K562 (cell line): ENCODE results near the gene CAST. TPM values are rescaled to one million over a fixed set of nuclear protein-coding genes. Genes with fewer than 3 reads are reported as not detected.

ENCODE experiments used
- ARID2 ChIP-seq: fragments of 450-650 bp; IDR thresholded peaks from 2 replicates; pipeline ENCODE4 v1.6.1; 2017; ENCODE audit warnings: antibody characterized with exemption, mild to moderate bottlenecking
- CAMTA2 ChIP-seq: fragments of 250-450 bp; sonication (Bioruptor Pico); conservative IDR thresholded peaks from 2 replicates; pipeline ENCODE4 v1.5.1; 2022
- CHD1 ChIP-seq: fragments of 200-600 bp; sonication (generic); IDR thresholded peaks from one replicate; pipeline ENCODE4 v1.6.1; 2012; ENCODE audit warnings: mild to moderate bottlenecking, moderate library complexity, low read length, inconsistent platforms
- FIP1L1 ChIP-seq: fragments of 200-400 bp; formaldehyde crosslinking; IDR thresholded peaks from 2 replicates; pipeline ENCODE4 v1.6.1; 2018; ENCODE audit warnings: mild to moderate bottlenecking, low read depth, low read length; ENCODE audit not compliant: poor library complexity, severe bottlenecking
- FUS ChIP-seq: fragments of 200-400 bp; formaldehyde crosslinking; optimal IDR thresholded peaks from 2 replicates; pipeline ENCODE3; 2017; ENCODE audit warnings: low read depth, low read length
- HSF4 ChIP-seq: fragments of 250-450 bp; sonication (Bioruptor Pico); IDR thresholded peaks from 2 replicates; pipeline ENCODE4 v2.1.2; 2022; ENCODE audit warnings: mild to moderate bottlenecking, moderate library complexity, borderline replicate concordance
- IRF2 ChIP-seq: sonication (generic); formaldehyde crosslinking; IDR thresholded peaks from 2 replicates; pipeline ENCODE4 v1.8.1; 2022; ENCODE audit warnings: mild to moderate bottlenecking, missing genetic modification reagents
- KDM4B ChIP-seq, 2 experiments: fragments of 450-650 bp in 1 of 2; sonication (generic) in 1 of 2; IDR thresholded peaks; 2 replicates each; pipeline ENCODE4 v1.6.1; 2016 to 2017; ENCODE audit warnings: borderline replicate concordance in 2 of 2, antibody characterized with exemption in 1 of 2, low read depth in 1 of 2, mild to moderate bottlenecking in 1 of 2
- MED1 ChIP-seq: sonication (generic); formaldehyde crosslinking; IDR thresholded peaks from 2 replicates; pipeline ENCODE4 v1.8.1; 2023; ENCODE audit warnings: missing genetic modification reagents, borderline replicate concordance
- POLR2AphosphoS5 ChIP-seq: IDR thresholded peaks from 2 replicates; pipeline ENCODE4 v1.6.1; 2011; ENCODE audit warnings: mild to moderate bottlenecking, low read depth, low read length, moderate library complexity; ENCODE audit not compliant: control insufficient read depth, insufficient read depth
- POLR2B ChIP-seq: fragments of 450-650 bp; IDR thresholded peaks from 2 replicates; pipeline ENCODE4 v1.6.1; 2018; ENCODE audit warnings: low read depth; ENCODE audit not compliant: partially characterized antibody
- RBM17 ChIP-seq: fragments of 200-400 bp; formaldehyde crosslinking; IDR thresholded peaks from 2 replicates; pipeline ENCODE4 v1.6.1; 2017; ENCODE audit warnings: low read depth, mild to moderate bottlenecking, low read length, borderline replicate concordance
- polyA plus RNA-seq, 8 experiments: library from polyadenylated mRNA; depleted of rRNA in 4 of 8; stranded (reverse) in 5 of 8; unstranded in 3 of 8; fragments of >200 nt; fragmentation: Nextera tagmentation in 2 of 8; fragmentation: Illumina TruSeq in 1 of 8; extraction: Ambion mirVana in 2 of 8; extraction: Trizol in 1 of 8; gene quantifications; 2 replicates each; pipeline versions ENCODE4 v1.2.1 to v1.2.3, GENCODE V29; 2011 to 2014; ENCODE audit warnings: inconsistent platforms in 1 of 8, missing spikeins in 1 of 8
- total RNA-seq, 7 experiments: library from RNA; depleted of rRNA in 6 of 7; stranded (reverse); fragments of >200 nt in 6 of 7; fragmentation: Illumina TruSeq in 2 of 7; extraction: Trizol in 2 of 7; gene quantifications; 2 replicates each; pipeline versions ENCODE4 v1.2.1 to v1.2.3, GENCODE V29; 2011 to 2021; ENCODE audit warnings: low replicate concordance in 1 of 7
- TF ChIP-seq, protein P1 (sequence below): fragments of 250-450 bp; sonication (Bioruptor Pico); IDR thresholded peaks from 2 replicates; pipeline ENCODE4 v1.8.0; 2021; ENCODE audit warnings: moderate library complexity, mild to moderate bottlenecking, inconsistent platforms
- TF ChIP-seq, protein P2 (sequence below): sonication (generic); formaldehyde crosslinking; IDR thresholded peaks from 2 replicates; pipeline ENCODE4 v1.8.0; 2022; ENCODE audit warnings: missing genetic modification reagents, mild to moderate bottlenecking, borderline replicate concordance
- TF ChIP-seq, protein P3 (sequence below): fragments of 250-450 bp; sonication (Bioruptor Pico); IDR thresholded peaks from 2 replicates; pipeline ENCODE4 v1.9.0; 2021; ENCODE audit warnings: mild to moderate bottlenecking, inconsistent platforms
- TF ChIP-seq, protein P4 (sequence below): fragments of 250-450 bp; sonication (Bioruptor Pico); IDR thresholded peaks from 2 replicates; pipeline ENCODE4 v1.5.0; 2021

Gene CAST
- total and polyA plus RNA-seq, 9 of the 15 experiments (the other 6 are each of a cell fraction or from before 2014, with no cell fraction given): 55.5 to 136 (median 86.1) TPM

DNA sequence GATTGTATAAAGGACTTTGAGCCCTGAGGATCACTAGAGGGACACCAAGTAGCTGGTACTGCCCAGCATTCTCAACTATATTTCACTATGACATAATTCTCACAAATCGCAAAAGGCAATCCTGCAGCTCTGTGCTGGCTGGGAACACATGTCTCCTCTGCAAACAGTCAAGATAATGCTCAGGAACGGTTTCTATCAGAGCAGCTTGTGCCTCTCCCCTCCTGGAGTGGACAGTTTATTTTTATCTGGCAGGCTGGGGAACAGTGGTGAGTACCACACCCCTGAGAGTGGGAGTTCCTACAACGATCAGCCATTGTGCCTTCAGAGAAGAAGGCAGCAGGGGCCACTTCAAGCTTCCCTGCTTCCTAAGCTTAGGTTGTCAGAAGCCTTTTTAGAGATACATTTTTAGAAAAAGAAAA lies 79.7 kb downstream of the CAST start (continued):
- TF ChIP-seq, protein P1, sequence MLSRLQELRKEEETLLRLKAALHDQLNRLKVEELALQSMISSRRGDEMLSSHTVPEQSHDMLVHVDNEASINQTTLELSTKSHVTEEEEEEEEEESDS (CRISPR knock-in tag): no peak
- TF ChIP-seq, protein P2, sequence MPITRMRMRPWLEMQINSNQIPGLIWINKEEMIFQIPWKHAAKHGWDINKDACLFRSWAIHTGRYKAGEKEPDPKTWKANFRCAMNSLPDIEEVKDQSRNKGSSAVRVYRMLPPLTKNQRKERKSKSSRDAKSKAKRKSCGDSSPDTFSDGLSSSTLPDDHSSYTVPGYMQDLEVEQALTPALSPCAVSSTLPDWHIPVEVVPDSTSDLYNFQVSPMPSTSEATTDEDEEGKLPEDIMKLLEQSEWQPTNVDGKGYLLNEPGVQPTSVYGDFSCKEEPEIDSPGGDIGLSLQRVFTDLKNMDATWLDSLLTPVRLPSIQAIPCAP (CRISPR knock-in tag): no peak
- no peak for TF ChIP-seq FIP1L1
- TF ChIP-seq FUS: no peak
- TF ChIP-seq, protein P3, sequence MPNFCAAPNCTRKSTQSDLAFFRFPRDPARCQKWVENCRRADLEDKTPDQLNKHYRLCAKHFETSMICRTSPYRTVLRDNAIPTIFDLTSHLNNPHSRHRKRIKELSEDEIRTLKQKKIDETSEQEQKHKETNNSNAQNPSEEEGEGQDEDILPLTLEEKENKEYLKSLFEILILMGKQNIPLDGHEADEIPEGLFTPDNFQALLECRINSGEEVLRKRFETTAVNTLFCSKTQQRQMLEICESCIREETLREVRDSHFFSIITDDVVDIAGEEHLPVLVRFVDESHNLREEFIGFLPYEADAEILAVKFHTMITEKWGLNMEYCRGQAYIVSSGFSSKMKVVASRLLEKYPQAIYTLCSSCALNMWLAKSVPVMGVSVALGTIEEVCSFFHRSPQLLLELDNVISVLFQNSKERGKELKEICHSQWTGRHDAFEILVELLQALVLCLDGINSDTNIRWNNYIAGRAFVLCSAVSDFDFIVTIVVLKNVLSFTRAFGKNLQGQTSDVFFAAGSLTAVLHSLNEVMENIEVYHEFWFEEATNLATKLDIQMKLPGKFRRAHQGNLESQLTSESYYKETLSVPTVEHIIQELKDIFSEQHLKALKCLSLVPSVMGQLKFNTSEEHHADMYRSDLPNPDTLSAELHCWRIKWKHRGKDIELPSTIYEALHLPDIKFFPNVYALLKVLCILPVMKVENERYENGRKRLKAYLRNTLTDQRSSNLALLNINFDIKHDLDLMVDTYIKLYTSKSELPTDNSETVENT (CRISPR knock-in tag): no peak
- no peak for TF ChIP-seq KDM4B (IDR thresholded peaks at IDR 0.05; ENCODE audit: borderline replicate concordance in 2 of 2, low read depth in 1 of 2)
- TF ChIP-seq POLR2AphosphoS5: peak; percentile 83
- TF ChIP-seq RBM17: no peak
- no peak for TF ChIP-seq CHD1
- no peak for TF ChIP-seq CAMTA2 (CRISPR knock-in tag)
- TF ChIP-seq MED1 (CRISPR knock-in tag): no peak
- TF ChIP-seq ARID2: no peak
- no peak for TF ChIP-seq HSF4 (CRISPR knock-in tag)
- TF ChIP-seq, protein P4, sequence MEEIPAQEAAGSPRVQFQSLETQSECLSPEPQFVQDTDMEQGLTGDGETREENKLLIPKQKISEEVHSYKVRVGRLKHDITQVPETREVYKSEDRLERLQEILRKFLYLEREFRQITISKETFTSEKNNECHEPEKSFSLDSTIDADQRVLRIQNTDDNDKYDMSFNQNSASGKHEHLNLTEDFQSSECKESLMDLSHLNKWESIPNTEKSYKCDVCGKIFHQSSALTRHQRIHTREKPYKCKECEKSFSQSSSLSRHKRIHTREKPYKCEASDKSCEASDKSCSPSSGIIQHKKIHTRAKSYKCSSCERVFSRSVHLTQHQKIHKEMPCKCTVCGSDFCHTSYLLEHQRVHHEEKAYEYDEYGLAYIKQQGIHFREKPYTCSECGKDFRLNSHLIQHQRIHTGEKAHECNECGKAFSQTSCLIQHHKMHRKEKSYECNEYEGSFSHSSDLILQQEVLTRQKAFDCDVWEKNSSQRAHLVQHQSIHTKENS (CRISPR knock-in tag): no peak
- TF ChIP-seq IRF2 (CRISPR knock-in tag): no peak
- TF ChIP-seq POLR2B: peak; percentile 18
